Measurements from ENCODE around the gene ABHD15.

- TF ChIP-seq CTCF (IDR thresholded peaks at IDR 0.05), result no peak
- TF ChIP-seq EP300 (IDR thresholded peaks at IDR 0.05), result no peak
These were observed 27.8 kb upstream of the ABHD15 start for GRCh38 chr17:29594519-29595090.
